ENCODE results near the gene SHC3.

SHC3 gene

GRCh38 chr9:88986776-88987175, 191.8 kb downstream of the SHC3 start:
- DNase-seq (ENCODE audit: low read depth in 2 of 2), result no peak

DNA sequence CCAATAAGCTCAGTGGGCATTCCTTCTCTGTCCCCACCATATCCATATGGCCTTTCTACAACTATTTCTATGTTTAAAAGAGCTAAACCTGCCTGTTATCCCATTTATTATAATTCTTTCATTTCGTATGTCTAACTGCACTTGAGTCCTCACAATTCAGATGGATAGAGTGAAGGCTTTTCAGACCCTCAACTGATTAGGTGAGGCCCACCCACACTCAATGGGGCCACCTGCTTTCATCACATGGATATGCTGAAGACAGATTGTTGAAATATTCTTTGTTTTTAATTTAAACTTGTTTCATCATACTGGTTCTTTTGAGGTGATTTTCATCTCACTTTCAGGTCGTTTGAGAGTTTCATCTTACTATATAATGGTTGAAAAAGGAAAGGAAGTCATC, 193.0 kb downstream of the SHC3 start:
- DNase-seq (ENCODE audit: low read depth in 2 of 2), result no peak

GRCh38 chr9:88984543-88984883, 194.1 kb downstream of the SHC3 start:
- no peak for DNase-seq (ENCODE audit: low read depth in 2 of 2)

- no peak for DNase-seq (ENCODE audit: low read depth in 2 of 2)
Measured at GRCh38 chr9:88983865-88984542, 194.6 kb downstream of the SHC3 start.

DNA sequence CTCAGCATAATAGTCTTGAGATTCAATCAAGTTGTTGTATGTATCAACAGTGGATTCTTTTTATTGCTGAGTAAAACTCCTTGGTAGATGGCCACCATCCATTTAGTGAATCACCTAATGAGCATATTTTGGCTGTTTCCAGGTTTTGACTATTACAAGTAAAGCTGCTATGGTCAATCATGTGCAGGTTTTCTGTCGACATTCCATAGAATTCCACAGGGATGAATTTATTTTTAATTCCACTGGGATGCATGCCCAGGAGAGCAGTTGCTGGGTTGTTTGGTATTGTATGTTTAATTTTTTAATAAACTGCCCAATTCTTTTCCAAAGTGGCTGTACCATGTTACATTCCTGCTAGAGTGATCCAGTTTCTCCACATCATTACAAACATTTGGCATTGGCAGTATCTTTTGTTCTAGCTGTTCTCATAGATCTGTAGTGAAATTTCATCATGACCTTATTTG, 197.8 kb downstream of the SHC3 start:
- DNase-seq (ENCODE audit: low read depth in 2 of 2), result no peak

DNA sequence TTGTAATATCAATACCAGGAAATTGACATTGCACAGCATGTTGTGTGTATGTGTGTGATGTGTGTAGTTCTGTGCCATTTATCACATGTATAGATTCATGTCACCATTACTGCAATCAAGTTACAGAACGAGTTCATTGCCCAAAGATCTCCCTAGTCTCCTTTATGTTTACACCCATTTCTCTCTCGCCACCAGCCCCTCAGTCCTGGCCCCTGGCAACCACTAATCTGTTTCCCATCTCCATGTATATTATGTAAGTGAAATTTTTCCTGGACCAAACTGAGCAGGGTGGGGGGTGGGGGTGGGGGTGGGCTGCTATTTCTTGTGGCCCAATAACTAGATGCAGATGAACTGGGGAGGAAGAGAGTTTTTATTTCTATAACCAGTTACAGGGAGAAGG, 198.8 kb downstream of the SHC3 start:
- DNase-seq (ENCODE audit: low read depth in 2 of 2), result no peak

- no peak for DNase-seq (ENCODE audit: low read depth in 2 of 2)
Measured at GRCh38 chr9:88979021-88979420, 199.6 kb downstream of the SHC3 start.

- DNase-seq (ENCODE audit: low read depth in 2 of 2), result no peak
Measured at GRCh38 chr9:88978034-88978433, 200.6 kb downstream of the SHC3 start.

GRCh38 chr9:88976890-88977257, 201.7 kb downstream of the SHC3 start:
- DNase-seq (ENCODE audit: low read depth in 2 of 2), result no peak

DNA sequence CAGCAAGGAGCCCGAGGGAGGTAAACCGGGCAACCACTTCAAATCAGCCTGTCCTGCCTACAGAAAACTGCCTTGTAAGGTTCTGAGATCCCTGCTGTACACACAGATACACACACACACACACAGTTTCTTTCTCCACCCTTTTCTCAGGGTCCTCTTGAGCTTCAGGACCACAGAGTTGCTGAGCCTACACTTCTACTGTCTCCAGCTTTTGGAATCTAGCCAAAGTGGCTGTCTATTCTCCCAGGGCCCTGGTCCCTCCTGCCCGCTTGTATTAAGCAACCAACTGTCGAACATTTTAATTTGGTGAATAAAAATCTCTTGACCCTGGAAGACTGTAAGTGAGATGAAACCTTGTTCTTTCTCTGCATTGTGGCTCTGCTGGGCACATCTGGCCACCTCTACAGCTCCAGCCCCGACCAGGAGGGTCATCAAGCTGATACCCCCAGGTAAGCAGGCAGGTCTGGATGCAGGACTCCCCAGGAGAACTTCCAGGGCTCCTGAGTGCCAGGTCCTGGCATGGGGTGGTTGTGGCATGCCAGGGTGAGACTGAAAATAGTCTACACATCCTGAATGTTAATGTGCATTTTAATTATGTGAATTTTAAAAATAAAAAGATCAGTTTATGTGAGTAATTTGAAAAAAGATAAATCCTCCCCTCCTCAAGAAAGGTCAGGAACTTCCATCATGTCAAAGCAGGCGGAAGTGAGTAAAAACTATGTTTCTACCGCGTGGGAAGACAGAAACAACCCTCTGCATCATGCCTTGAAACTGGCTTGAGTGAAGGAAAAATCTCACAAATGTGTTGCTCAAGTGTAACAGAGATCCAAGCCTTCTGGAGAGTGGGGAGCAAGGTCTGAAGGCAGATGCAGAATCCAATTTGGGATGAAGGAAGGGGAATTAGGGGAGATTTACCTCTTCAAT, 202.4 kb downstream of the SHC3 start:
- no peak for DNase-seq (ENCODE audit: low read depth in 2 of 2)

DNA sequence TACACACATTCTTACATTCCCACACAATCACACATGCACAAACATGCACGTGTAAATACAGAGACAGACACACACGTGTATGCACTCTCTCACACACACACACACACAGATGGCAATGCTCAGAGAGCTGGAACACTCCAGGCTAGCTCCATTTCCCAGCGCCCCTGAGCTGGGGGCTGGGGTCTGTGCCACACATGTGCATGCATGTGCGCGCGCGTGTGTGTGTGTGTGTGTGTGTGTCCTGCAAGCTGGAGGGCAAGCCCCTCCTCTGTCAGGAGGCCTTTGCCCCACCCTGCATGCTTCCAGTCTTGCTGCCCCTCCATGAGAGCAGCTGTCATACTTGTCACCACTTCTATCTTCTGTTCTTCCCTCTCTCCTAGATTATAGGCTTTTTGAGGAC, 204.0 kb downstream of the SHC3 start:
- no peak for DNase-seq (ENCODE audit: low read depth in 2 of 2)

DNA sequence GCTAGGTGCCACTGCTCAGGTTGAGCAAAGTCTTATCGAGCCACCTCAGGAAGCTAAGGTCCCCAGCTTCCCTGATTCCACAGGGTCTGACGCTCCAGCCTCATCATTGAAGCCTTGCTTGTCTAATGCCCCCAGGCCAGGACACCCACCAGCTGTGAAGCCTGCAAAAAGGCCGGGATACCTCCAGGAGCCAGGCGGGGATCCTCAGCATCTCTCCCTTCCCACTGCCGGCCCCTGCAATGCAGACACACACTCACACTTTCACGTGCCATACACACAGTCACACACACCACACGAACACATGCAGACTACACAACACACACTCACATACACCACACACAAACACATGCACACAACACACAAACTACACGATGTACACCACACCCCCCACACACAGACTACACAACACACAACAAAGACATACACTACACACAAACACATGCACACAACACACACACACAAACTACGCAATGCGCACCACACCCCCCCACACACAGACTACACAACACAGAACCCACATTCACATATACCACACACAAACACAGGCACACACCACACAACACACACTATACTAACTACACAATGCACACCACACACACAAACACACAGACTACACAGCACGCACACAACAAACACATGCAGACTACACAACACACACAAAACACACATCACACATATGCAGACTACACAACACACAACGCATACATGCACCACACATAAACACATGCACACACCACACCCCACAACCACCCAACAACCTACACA, 205.2 kb downstream of the SHC3 start:
- no peak for DNase-seq (ENCODE audit: low read depth in 2 of 2)

GRCh38 chr9:88972401-88972800, 206.2 kb downstream of the SHC3 start:
- DNase-seq (ENCODE audit: low read depth in 2 of 2), result no peak

DNA sequence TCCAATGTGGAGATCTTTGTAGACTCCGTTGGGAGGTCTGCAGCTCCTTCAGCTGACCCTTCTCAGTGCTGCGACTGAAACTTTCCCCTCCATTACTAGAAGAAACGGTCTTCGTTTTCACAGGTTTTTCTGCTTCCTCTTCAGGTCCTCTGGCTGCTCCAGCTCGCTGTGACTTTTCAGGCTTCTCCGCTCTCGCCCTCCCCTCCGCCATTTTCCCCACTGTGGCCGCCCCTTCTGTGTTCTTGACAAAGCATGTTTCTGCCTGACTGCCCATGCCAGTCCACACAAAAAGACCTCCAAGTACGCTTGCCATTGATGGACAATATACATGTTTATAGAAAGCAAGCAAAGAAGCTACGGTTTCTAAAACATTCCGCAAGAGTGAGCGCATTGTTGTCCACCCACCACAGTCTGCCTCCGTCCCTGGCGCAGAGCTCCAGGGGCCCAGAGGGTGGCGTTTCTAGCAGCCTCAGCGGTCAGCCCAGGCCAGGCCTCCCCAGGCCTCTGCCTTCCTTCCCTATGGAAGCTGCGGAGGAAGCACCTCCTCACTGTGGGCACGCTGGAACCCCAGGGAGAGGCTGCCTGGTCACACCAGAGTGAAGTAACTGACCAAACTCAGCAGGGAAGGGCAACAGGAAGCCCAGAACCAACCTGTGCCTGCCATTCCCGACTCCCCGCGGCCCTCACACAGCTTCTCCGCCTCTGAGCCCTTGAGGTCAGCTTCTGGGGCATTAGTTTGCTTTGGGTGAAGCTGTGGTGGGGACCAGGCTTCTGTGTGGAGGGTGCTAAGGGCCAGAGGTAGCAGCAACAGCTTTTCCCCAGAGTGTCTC, 207.3 kb downstream of the SHC3 start:
- no peak for DNase-seq (ENCODE audit: low read depth in 2 of 2)

- DNase-seq (ENCODE audit: low read depth in 2 of 2), result no peak
Measured at GRCh38 chr9:88969646-88970373, 208.8 kb downstream of the SHC3 start.

DNA sequence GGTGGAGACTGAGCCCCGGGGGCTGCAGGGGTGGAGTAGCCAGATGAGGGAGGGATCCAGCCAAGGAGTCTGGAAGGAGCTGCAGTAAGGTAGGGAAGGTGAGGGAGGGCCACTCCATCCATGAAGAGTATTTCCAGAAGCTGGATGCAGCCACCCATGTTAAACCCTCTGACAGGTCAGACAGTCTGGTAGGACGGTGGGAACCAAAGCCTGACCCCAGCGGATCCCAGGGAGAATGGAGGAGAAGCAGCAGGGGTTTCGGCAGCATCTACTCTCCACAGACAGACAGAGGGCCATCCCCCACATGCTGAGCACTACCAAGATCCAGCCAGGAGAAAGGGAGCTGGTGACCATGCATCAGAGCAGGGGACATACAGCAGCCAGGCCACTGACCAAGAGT, 209.8 kb downstream of the SHC3 start:
- no peak for DNase-seq (ENCODE audit: low read depth in 2 of 2)

DNA sequence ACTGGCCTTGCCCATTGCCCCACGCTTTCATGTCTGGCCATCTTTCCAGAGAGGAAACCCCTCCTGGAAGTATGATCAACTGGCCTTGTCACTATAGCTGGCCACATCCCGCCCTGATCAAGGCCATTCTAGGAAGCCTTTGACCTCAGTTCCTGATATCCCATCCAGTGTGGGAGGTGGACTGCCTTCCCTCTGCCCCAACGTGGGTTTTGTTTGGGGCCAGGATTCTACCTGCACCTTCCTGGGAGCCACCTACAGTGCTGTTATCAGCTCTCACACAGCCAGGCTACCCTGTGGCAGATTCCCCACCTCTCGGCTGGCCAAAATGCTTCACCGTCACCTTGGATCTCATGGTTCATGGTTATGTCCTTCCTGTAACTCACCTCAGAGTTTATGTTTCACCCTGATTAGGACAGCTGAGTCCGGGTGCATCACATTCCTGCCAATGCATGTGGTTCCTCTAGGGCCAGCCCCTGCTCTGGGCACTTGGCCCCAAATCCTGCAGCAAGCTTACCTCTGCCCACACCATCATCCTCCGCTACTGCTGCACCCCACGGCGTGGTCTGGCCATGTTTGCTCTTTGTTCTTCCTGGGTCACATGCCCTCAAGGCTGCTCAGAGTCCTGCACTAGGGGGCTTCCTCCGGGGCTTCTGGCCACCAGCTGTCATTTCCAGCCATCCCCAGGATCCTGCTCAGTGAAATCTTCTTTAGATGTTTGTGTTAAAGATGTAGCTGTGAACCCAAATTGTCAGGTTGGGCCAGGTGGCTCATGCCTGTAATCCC, 211.5 kb downstream of the SHC3 start:
- no peak for DNase-seq (ENCODE audit: low read depth in 2 of 2)

DNA sequence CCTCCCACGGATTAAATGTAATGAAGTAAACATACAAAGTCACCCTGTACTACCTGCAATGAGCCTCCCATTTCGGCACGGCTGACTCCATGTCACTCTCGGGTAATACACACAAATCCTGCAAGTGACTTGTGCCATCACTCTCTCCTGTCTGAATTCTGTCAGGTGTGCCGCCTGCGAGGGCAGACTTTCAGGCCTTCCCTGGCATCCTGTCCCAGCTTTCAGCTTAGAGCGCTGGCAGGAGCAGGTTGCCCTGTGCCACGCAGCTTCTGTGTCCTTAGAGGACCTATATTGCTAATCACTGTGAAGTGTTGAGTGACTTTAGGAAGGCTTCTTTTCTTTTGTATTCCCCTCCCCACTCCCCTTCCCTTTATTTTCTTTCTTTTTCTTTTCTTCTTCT, 213.1 kb downstream of the SHC3 start:
- DNase-seq (ENCODE audit: low read depth in 2 of 2), result no peak

- DNase-seq (ENCODE audit: low read depth in 2 of 2), result no peak
Measured at GRCh38 chr9:88960632-88961031, 218.0 kb downstream of the SHC3 start.

Measured in stimulated activated CD4-positive, alpha-beta T cell treated with anti-CD3 and anti-CD28 coated beads, Interleukin-1b, Interleukin-23, amount 100 ng/mL, for 1 hour (primary cell).